HG02981 (cell line): ENCODE data around the gene SIRT2.
"Not testable (repeated sequence)": the region's sequence is repeated elsewhere in the genome, so short reads cannot be mapped to it uniquely, and the experiment has no call there.

Experiments used
- ATAC-seq: cut with Tn5 transposase; IDR thresholded peaks from one replicate; pipeline ENCODE4 v1.9.1; 2021; ENCODE audit warnings: mild to moderate bottlenecking, moderate library complexity; ENCODE audit not compliant: unreplicated experiment

SIRT2 gene

DNA sequence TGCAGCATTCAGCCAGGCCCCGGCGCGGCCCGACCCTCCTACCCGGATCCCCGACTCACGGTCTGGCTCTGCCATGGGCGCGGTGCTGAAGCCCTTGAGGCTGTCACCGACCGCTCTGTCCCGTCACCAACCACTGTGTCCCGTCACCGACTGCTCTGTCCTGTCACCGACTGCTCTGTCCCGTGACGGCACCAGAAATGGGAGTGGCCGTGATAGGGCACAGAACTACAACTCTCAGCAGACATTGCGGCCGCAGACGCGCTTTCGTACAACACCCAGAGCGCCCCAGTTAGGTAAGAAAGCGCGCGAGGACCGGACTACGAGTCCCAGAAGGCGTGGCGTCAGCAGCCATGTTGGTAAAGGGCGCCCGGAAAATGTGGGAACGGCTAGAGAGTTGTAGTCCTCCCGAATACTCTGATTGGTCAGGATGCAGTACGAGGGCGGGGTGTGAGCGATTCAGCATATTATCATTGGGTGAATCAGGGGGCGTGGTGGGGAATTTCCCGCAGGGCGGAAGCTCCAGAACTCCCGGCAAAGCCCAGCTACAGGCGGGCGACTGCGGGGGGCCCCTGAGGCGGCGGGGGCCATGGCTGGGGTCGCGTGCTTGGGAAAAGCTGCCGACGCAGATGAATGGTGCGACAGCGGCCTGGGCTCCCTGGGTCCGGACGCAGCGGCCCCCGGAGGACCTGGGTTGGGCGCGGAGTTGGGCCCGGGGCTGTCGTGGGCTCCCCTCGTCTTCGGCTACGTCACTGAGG, at the start of gene SIRT2, which contains the start of gene NFKBIB:
TSS of gene SIRT2 (minus strand) at position 172 of the 755 bp plus-strand sequence. CDS start at position 75, 97 bp downstream.
TSS of gene NFKBIB (plus strand) at position 523 of the 755 bp plus-strand sequence. CDS start at position 587, 64 bp downstream.
- peak; percentile 88 for ATAC-seq

DNA sequence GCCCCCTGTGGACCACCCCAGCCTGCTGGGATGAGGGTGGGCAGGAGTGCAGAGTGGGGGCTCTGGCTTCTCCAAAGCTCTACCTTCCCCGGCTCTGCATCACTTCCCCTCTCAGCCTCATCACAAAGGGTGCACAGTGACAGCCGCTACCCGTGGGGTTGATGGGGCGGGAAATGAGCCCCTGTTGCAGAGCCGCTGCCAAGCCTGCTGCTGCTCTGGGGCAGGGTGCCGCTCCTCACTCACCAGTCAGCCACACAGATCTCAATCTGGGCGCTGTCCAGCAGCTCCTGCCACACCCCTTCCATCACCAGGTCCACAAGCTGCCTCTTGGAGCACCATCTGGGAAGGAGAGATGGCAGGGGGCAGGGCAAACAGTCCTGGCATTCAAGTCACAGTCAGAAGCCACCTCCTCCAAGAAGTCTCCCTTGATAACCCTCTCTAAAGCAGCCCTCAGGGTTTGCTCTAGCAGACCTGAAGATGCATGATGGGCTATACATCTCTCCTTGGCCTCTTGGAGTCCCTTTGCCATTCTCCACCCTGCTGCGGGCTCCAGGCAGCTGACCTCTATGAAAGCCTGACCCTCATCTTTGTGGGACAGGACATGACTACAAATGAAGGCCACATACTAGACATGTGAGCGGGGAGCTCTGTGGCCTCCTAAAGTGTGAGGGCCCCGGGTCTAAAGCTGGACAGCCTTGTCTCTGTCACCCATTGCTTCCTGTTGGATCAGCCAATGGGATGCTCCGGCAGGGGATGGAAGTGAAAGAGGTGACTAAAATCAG, 47.0 kb upstream of the SIRT2 start:
- ATAC-seq: no peak

DNA sequence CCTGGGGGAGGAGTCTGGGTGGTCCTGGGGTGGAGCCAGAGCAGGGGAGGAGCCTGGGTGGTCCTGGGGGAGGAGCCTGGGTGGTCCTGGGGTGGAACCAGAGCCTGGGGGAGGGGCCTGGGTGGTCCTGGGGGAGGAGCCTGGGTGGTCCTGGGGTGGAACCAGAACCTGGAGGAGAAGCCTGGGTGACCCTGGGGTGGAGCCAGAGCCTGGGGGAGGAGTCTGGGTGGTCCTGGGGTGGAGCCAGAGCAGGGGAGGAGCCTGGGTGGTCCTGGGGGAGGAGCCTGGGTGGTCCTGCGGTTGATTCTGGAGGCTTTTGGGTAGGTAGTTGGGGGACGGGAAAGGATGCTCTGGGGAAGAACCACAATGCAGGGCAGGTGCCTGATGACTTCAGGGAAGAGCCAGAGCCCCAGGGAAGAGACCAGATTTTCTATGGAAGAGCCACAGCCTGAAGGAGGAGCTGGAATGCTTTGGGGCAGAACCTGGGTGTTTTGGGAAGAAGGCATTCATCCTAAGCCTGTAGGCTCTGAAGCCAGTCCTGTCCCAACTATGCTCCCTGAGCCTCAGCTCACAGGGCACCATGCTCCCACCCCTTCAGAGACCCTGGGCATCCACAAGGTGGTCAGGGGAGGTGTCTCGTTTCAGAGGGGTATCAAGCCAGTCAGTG, 46.3 kb upstream of the SIRT2 start:
- ATAC-seq: no peak

DNA sequence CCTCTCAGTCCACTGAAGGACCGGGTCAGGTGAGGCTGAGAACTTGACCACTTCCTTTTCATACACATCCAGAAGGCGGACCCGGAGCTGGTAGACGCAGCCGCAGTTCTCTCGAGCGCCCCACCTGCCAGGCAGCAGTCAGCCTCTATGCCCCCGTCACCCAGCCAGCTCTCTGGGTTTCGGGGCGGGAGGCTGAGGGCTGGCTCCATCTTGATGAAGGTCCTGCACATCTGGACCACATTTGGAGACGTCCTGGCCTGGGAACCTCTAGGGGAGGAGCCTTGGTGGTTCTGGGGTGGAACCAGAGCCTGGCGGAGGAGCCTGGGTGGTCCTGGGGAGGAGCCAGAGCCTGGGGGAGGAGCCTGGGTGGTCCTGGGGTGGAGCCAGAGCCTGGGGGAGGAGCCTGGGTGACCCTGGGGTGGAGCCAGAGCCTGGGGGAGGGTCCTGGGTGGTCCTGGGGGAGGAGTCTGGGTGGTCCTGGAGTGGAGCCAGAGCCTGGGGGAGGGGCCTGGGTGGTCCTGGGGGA, 45.6 kb upstream of the SIRT2 start:
- no peak for ATAC-seq

DNA sequence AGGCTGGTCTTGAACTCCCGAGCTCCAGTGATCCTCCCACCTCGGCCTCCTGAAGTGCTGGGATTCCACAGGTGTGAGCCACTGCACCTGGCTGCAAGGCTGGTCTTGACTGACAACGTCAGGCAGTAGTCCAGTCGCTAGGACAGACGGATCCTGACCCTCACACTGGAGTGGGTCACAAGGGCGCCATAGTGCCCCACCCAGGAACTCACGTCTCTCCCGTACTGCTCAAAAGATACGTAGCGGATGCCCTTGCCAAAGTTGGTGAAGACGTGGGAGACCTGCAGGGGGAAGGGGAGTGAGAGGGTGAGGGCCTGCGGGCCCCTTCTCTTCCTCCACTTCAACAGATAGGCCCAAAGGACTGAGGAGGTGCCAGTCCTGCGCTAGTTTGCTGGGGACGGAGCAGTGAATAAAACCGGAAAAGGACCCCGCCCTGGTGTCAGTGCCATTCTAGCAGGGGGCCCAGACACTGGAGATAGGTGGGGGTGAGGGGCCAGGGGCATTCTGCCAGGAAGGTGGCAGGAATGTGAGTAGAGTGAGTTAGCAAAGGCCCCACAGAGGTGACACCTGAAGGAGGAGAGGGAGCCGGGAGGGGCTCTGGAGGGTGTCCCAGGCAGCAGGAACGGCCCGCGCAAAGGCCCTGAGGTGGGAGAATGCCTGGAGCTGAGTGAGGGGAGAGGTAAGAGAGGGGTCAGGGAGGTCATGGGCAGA, 43.2 kb upstream of the SIRT2 start:
- no peak for ATAC-seq

DNA sequence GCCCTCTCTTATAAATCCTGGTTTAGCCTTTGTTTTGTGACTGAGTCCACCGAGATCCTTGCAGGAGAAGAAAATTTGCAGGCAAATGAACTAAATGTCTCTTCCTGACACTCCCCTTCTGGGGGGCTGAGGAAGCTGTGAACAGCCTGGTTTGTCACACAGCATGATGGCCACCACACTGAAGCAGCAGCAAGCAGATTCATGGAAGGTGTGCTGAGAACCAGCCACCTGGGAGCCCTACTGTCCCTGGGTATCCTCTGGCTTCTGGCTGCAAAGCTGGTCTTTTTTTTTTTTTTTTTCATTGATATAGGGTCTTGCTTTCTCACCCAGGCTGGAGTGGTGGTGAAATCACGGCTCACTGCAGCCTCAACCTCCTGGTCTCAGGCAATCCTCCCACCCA, 42.6 kb upstream of the SIRT2 start:
- no peak for ATAC-seq

DNA sequence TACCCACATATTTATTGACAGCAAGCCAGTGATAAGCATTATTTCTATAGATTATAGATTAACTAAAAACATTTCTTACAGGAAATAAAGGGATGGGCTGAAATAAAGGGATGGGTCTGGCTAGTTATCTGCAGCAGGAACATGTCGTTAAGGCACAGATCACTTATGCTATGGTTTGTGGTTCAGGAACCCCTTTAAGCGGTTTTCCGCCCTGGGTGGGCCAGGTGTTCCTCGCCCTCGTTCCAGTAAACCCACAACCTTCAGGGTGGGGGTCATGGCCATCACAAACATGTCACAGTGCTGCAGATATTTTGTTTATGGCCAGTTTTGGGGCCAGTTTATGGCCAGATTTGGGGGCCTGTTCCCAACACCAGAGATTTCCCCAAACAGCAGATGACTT, 42.0 kb upstream of the SIRT2 start:
- not testable (repeated sequence) for ATAC-seq

DNA sequence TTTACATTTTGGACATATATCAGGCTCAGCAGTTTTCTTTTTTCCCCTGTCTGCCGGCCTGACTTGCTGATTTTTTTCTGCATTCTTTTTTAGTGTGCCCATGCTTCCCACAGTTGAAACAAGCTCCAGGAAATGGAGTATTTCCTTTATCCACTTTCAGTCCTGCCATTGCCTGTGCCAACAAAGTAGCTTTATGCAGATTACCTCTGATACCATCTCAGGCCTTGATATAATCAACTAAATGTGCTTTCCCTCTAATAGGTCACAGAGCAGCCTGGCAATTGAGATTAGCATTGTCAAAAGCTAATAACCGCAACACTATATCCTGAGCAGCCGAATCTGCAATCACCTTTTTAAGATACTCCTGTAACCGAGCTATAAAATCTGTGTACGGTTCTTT, 40.5 kb upstream of the SIRT2 start:
- no peak for ATAC-seq

DNA sequence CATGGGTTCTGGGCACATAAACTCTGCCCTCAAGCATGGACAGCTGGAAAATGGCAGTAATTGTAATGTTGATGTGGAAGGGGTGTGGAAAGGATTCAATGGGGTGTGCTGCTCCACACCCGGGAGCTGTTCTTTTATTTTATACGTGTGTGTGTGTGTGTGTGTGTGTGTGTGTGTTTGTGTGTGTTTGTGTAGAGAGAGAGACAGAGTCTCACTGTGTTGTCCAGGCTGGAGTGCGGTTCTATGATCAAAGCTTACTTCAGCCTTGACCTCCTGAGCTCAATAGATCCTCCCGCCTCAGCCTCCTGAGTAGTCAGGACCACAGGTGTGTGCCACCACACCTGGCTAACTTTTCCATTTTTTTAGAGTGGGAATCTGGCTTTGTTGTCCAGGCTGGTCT, 34.1 kb upstream of the SIRT2 start:
- ATAC-seq: no peak

DNA sequence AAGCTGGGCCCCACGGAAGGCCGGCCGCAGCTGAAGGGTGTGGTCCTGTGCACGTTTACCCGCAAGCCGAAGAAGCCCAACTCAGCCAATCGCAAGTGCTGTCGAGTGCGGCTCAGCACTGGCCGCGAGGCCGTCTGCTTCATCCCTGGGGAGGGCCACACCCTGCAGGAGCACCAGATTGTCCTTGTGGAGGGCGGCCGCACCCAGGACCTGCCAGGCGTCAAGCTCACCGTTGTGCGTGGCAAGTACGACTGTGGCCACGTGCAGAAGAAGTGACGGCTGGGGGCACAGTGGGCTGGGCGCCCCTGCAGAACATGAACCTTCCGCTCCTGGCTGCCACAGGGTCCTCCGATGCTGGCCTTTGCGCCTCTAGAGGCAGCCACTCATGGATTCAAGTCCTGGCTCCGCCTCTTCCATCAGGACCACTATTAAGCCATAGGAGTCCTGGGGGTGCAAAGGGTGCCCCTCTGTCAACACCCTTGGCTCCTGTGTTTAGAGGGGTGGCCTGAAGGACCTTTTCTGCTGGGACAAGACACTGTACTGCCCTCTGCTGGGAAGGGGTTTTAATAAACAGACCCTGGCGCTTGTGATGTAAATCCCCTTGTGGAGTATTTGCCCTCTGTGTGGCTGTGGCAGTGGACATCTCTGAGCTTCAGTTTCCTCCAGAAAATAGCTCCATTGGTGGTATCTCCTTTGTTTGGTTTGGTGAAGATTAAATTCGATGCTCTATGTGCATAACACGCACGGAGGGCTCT, 33.2 kb upstream of the SIRT2 start:
- ATAC-seq: no peak

DNA sequence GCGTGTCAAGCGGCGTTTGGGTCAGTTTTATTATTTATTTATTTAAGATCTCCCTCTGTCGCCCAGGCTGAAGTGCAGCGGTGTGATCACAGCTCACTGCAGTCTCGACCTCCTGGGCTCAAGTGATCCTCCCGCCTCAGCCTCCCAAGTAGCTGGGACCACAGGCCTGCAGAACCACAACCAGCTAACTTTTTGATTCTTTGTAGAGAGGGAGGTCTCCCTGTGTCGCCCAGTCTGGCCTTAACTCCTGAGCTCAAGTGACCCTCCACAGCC, 32.0 kb upstream of the SIRT2 start:
- ATAC-seq: no peak

DNA sequence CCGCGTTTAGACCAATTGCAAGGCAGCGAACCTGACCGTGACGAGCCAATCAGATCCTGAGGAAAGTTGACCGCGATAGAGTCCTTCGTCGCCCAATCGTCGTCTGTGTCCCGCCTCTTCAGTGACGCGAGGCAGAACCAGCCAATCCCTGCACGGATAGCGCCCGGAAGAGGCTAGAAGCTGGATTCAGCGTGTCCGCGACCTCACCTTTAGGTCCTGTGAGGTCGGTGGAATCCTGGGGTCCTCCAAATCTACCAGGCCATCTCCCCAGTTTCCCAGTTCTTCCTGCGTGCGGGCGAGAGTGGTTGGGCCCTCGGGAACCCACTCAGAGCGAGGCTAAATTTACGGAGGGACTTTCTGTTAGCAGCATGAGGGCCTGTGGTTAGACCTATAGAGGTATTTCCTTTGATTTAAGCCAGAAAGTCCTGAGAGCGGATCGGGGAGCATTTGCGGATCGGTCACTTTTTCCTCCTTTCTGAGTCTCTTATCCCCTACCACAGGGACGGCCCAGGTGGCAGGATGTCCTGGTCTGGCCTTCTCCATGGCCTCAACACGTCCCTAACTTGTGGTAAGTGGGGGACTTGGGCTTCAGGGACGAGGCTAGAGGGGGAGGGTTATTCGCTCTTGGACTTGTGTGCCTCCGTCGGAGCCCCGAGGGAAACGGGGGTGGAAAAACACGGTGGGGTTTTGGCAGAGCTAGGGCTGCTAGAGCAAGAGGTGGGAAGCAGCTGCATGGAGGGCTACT, 31.5 kb upstream of the SIRT2 start, which contains the start of gene MRPS12:
TSS of gene MRPS12 (plus strand) at position 169 of the 745 bp plus-strand sequence. CDS start at position 520, 351 bp downstream.
- ATAC-seq: peak; percentile 93

DNA sequence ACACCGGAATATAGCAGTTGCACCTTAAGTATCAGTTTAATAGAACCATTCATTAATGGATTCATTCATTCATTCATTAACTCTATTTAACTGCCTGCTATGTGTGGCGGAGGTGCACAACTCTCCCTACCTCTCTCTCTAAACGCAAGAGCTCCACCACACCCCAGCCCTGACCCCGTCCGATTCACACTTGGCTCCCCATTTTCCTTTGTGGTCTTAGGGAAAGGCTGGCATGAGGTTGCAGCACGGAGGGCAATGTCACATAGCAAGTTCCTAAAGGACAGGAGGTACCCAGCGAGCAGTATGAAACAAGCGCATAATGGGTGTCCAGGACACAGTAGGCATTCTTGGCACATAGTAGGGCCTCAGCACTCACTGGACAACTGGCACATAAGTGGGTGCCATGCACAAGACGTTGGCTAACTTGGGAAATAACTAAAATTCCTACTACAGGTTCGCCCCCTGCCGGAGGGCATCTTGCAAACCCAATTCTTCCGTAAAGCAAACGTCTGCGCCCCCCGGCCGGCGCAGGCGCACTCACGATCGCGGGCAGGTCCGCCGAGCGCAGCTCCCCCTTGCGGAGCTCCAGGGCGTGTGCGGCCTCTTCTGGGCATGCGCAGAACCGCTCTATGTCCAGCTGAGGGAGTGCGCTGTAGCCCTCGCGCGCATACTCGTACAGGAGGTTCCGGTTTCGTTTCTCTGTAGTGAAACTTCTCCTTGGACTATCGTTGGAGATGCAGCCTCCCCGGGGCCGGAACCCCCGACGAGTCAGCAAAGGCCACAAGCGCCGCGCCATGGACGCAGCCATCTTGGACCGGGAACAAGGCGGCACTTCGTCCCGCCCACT, 30.7 kb upstream of the SIRT2 start, which contains the start of gene SARS2:
TSS of gene SARS2 (minus strand) at position 835 of the 847 bp plus-strand sequence. CDS start at position 808, 27 bp downstream.
- peak; percentile 62 for ATAC-seq

DNA sequence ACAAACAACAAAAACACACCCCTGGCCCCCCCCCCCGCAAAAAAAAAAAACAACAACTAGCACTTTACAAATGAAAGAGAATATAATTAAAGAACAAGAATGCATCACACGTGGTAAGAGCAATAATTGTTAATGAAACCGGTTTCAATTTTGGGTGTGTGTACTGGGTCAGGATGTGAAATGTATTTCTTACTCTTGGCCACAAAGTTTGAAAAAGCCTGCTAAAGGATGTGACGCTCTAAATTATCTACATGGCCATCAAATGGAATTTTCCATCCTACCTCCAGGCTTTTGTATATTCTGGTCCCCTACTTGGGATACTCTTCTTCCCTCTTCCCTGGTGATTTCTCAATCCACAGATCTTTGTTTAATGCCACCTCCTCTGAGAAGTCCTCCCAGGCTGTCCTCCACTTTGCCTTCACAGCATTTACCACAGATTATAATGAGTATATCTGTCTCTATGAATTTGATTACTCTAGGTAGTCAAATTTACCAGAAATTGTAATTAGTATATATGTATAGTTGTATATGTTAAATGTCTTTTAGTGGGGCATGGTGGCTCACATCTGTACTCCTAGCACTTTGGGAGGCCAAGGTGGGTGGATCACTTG, 29.1 kb upstream of the SIRT2 start:
- no peak for ATAC-seq

DNA sequence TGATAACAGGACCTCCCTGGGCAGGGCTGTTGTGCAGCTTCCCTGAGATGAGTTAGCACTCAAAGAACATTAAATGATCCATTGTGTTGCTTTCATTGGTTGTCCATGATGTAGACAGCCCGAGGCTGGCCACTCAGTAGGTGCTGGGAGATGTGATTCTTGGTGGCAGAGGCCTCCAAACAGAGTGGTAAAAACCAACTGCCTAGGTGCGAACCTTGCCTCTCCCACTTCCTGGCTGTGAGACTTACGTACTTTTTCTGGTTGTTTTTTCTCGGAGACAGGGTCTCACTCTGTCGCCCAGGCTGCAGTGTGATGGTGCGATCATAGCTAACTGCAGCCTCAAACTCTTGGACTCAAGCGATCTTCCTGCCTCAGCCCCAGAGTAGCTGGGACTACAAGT, 25.0 kb upstream of the SIRT2 start:
- no peak for ATAC-seq

DNA sequence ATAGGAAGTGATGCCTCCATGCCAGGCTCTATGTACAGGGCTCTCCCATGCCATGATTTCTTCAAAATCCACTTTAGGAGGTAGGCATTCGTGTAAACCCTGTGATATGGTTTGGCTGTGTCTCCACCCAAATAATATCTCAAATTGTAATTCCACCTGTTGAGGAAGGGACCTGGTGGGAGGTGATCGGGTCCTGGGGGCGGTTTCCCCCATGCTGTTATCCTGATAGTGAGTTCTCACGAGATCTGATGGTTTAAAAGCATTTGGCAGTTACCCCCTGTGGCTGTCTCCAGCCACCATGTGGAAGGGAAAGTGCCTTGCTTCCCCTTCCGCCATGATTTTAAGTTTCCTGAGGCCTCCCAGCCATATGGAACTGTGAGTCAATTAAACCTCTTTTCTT, 23.1 kb upstream of the SIRT2 start:
- no peak for ATAC-seq

DNA sequence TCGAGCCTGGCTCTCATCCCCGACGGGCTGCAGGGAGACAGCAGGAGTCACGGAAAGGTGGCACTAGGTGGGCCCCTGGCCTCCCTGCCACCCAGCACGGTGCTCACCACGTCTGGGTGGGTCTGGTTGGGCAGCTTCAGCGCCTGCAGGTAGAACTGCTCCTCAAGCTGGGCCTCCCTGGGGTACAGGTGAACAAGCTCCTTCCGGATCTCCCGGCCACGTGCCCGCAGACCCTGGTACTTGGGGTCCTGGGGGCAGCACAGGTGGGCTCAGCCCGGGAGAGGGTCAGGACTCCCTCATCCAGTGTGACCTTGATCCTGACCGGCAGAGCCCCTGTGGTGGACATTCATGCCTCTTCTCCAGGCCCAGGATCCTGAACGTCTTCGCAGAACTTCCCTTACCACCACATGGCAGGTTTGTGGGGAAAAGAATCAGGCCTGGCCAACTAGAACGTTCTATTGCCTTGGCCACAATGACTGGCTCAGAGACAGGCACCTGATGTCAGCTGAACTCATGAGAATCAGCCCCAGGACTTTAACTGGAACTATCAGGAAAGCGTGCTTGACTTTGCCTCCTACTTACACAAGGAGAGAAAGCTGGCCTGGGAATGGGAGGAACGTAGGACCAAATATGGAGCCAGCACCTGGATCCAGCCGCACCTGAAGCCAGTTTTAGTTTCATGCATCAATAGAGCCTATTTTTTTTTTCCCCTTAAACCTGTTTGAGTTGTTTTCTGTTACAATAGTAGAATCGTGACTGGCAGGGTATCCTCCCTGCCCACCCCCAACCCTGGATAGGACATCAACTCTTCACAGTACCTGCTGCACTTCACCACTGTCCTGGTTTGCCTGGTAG, 22.2 kb upstream of the SIRT2 start:
- no peak for ATAC-seq
